Adrenal gland (tissue), 12 donors: ENCODE measurements around the gene DOK7. TPM values are rescaled to one million over a fixed set of nuclear protein-coding genes. Genes with fewer than 3 reads are reported as not detected.

Experiments
- DNase-seq, 7 donors: peaks; one replicate each; pipeline ENCODE4 v3.0.0-alpha.2; 2019 to 2020
- H3K27ac ChIP-seq, 5 donors: fragments of 200-600 bp; sonication (generic) in 4 of 5; 1 replicate in 3 of 5; 2 replicates in 2 of 5; pipeline versions ENCODE4 v1.5.1 to v1.8.0; 2016 to 2020; ENCODE audit warnings: mild to moderate bottlenecking in 1 of 5
- H3K27me3 ChIP-seq: fragments of 200-600 bp; 2 replicates; pipeline ENCODE4 v1.8.0; 2021
- H3K36me3 ChIP-seq, 2 donors: fragments of 200-600 bp; replicated peaks in 1 of 2; 1 replicate in 1 of 2; 2 replicates in 1 of 2; pipeline versions ENCODE4 v1.5.1 to v1.8.0; 2018 to 2022
- H3K4me1 ChIP-seq, 2 donors: fragments of 200-600 bp; replicated peaks in 1 of 2; 1 replicate in 1 of 2; 2 replicates in 1 of 2; pipeline versions ENCODE4 v1.5.1 to v1.8.0; 2018 to 2021
- H3K4me3 ChIP-seq, 4 donors: fragments of 200-600 bp; sonication (generic) in 3 of 4; one replicate each; pipeline ENCODE4 v1.5.1; 2016 to 2018
- H3K9me3 ChIP-seq, 3 donors: fragments of 200-600 bp; sonication (generic) in 1 of 3; replicated peaks in 1 of 3; 1 replicate in 2 of 3; 2 replicates in 1 of 3; pipeline versions ENCODE4 v1.5.1 to v1.8.0; 2016 to 2021
- POLR2A ChIP-seq, 2 donors: fragments of 450-650 bp; IDR thresholded peaks; one replicate each; pipeline ENCODE4 v1.6.1; 2017; ENCODE audit warnings: antibody characterized with exemption in 2 of 2, mild to moderate bottlenecking in 2 of 2, moderate library complexity in 1 of 2
- WGBS, 4 donors: extraction: QIAGEN DNeasy Blood & Tissue Kit in 2 of 4; methylation state at CpG; one replicate each; pipeline versions ENCODE4 v1.1.5 to v1.1.7; 2013 to 2017; 5-methylcytosine and 5-hydroxymethylcytosine counted together
- intact Hi-C, 2 donors: fragments of 100-400 bp; cut with DNase I; formaldehyde crosslinking; loops; one replicate each; pipeline versions ENCODE4 v1.14.1 to v1.15.0; 2022 to 2023
- polyA plus RNA-seq, 3 donors: library from polyadenylated mRNA; stranded (reverse); fragments of 200-250 nt in 2 of 3; fragments of 350-450 nt in 1 of 3; fragmentation: Illumina TruSeq in 1 of 3; extraction: RNeasy Lipid Tissue Mini Kit (QIAGEN cat#74804) in 1 of 3; gene quantifications; one replicate each; pipeline ENCODE4 v1.2.3, GENCODE V29; 2013 to 2014
- total RNA-seq, 9 donors: library from RNA; depleted of rRNA in 4 of 9; stranded (reverse); fragments of >200 nt in 4 of 9; fragments of 120-200 nt in 1 of 9; fragmentation: NEBNext Ultra II Directional in 1 of 9; extraction: Animal tissue kit (Norgen Biotek cat#: 25700) in 1 of 9; gene quantifications; one replicate each; pipeline versions ENCODE4 v1.1.0 to v1.2.4, GENCODE V29; 2013 to 2023
- TF ChIP-seq, protein P1 (sequence below), 6 experiments: fragments of 450-650 bp in 4 of 6; fragments of 200-600 bp in 2 of 6; sonication (generic) in 1 of 6; IDR thresholded peaks; 1 replicate in 5 of 6; 2 replicates in 1 of 6; pipeline versions ENCODE4 v1.5.1 to v1.8.0; 2016 to 2021; ENCODE audit warnings: antibody characterized with exemption in 6 of 6, mild to moderate bottlenecking in 2 of 6, moderate library complexity in 1 of 6
- donor health status: healthy with polysubstance abuse.
- donor health status: Bipolar disorder and iron deficiency.
- donor health status: DM: yes; HTN: yes; CAD: no.
- donor health status: DM: no; HTN: no; CAD: no.
- donor health status: DM: no; HTN: no; CAD: no.
- donor health status: DM: yes; HTN: yes; CAD: no.

The DOK7 gene
- total and polyA plus RNA-seq, 12 donors = 0.18 to 4.2 (median 1.1) TPM; not detected in 1

DNA sequence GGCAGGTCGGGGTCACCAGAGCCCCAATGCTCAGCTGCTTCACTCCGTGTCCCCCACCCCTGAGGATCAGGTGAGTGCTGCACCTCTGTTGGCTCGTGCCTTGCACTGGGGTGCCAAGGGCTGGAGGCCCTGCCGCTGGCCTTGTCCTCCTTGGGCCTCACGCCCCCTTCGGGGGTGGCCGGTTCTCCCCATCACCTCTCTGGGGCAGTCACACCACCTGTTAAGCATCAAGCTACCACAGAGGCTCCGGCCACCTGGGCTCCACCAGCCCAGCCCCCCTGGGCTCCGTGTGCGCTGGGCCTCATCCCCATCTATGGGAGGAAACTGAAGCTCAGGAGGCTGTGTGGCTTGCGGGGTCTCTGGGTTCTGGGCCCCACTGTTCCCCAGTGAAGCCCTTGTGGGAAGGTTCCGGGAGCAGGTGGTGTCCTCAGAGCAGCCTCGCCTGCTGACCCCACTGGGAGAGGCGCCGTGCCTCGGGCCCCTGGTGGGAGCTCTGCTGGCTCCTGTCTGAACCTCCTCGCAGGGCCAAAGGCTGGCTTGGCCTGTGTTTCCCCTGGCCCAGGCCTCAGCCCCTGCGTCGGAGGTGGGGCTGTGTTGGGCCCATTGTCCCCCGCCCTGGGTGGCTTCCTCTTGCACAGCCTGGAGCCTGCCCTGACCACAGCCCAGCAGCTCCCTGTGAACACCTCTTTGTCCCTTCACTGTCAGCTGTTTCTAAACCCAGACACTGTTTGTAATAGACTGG lies 30.8 kb downstream of the DOK7 start:
- no peak for DNase-seq
- 52 to 65% (median 61%) methylated on average over 13 to 20 of the region's 20 CpGs for WGBS, 4 donors
- H3K27me3 ChIP-seq = peaks cover 23% of the 10 kb centered on the region
- H3K4me1 ChIP-seq = no peaks in the 10 kb centered on the region
- H3K9me3 ChIP-seq = no peaks in the 10 kb centered on the region
- no peak overlapping the region for H3K4me3 ChIP-seq
- H3K27ac ChIP-seq = no peak overlapping the region
- intact Hi-C loops = no loop called here
- no peaks in the 10 kb centered on the region for H3K36me3 ChIP-seq
- no peak for TF ChIP-seq POLR2A (IDR thresholded peaks at IDR 0.05)
- TF ChIP-seq, protein P1, sequence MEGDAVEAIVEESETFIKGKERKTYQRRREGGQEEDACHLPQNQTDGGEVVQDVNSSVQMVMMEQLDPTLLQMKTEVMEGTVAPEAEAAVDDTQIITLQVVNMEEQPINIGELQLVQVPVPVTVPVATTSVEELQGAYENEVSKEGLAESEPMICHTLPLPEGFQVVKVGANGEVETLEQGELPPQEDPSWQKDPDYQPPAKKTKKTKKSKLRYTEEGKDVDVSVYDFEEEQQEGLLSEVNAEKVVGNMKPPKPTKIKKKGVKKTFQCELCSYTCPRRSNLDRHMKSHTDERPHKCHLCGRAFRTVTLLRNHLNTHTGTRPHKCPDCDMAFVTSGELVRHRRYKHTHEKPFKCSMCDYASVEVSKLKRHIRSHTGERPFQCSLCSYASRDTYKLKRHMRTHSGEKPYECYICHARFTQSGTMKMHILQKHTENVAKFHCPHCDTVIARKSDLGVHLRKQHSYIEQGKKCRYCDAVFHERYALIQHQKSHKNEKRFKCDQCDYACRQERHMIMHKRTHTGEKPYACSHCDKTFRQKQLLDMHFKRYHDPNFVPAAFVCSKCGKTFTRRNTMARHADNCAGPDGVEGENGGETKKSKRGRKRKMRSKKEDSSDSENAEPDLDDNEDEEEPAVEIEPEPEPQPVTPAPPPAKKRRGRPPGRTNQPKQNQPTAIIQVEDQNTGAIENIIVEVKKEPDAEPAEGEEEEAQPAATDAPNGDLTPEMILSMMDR (IDR thresholded peaks at IDR 0.05) = no peak

DNA sequence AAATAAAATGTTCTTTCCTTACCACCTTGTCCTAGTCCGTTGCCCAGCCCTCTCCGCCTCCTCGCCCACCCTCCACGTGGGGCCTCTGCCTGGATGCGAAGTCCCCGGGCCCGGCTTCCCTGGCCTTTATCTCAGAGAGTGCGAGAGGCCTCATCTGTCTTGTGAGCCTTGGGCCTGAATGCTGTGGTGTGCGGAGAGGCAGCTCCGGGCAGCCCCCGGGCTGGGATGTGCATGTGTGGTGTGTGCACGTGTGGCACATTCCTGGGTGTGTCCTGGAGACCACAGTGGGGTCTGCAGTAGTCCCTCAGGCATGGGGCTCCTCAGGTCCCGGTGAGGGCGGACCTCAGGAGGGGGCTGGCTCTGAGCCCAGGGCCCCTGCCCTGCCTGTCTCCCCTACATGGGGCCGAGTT lies 31.4 kb downstream of the DOK7 start:
- H3K9me3 ChIP-seq = no peaks in the 10 kb centered on the region
- H3K4me3 ChIP-seq = no peak overlapping the region
- no peaks in the 10 kb centered on the region for H3K36me3 ChIP-seq
- no peaks in the 10 kb centered on the region for H3K4me1 ChIP-seq
- DNase-seq = no peak
- peaks cover 23% of the 10 kb centered on the region for H3K27me3 ChIP-seq
- intact Hi-C loops = no loop called here
- TF ChIP-seq, protein P1 (IDR thresholded peaks at IDR 0.05) = no peak
- TF ChIP-seq POLR2A (IDR thresholded peaks at IDR 0.05) = no peak
- no peak overlapping the region for H3K27ac ChIP-seq
- WGBS, 4 donors = 19 to 44% (median 27%) methylated on average over 11 to 15 of the region's 15 CpGs

DNA sequence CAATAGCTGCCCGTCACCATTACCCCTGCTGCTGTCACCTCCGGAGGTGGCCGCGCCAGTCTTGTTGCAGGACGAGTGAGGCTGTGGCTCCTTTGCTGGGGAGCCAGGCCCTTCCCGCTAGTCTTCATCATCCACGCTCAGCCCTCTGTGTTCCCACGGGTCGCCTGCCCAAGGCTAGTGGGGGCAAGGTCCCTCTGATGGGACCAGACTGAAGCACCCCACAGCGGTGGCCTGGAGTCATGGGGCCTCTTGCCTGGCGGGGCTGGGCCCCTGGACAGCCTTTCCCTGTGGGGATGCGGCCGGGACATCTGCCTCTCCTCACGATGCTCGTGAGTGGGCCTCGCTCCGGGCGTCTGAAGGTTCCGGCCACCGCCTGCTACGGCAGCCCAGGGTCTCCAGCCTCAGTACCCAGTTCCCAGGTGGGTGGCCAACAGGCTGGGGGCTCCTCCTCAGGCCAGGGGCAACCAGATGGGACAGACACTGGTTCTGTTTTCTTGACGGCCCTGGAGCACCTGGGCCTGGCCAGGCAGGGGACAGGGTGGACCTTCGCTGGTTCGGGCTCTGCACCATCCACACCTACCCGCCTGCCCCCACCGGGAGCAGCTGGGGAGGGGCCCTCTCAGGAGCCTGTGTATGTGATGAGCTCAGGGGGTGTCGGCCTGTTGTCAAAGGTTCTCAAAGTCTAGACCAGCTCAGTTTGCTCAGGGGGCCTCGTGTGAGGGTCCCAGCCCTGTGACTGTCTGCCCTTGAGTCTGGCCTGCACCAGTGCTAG lies 32.3 kb downstream of the DOK7 start:
- DNase-seq = no peak
- Histone ChIP-seq H3K4me3 (no peak overlapping the region), H3K9me3 (no peaks in the 10 kb centered on the region), H3K36me3 (no peaks in the 10 kb centered on the region), H3K27me3 (peaks cover 23% of the 10 kb centered on the region), H3K4me1 (no peaks in the 10 kb centered on the region), H3K27ac (no peak overlapping the region)
- 64 to 80% (median 68%) methylated on average over 7 to 28 of the region's 28 CpGs for WGBS, 4 donors
- TF ChIP-seq, protein P1 (IDR thresholded peaks at IDR 0.05) = no peak
- no peak for TF ChIP-seq POLR2A (IDR thresholded peaks at IDR 0.05)
- intact Hi-C loops = no loop called here

DNA sequence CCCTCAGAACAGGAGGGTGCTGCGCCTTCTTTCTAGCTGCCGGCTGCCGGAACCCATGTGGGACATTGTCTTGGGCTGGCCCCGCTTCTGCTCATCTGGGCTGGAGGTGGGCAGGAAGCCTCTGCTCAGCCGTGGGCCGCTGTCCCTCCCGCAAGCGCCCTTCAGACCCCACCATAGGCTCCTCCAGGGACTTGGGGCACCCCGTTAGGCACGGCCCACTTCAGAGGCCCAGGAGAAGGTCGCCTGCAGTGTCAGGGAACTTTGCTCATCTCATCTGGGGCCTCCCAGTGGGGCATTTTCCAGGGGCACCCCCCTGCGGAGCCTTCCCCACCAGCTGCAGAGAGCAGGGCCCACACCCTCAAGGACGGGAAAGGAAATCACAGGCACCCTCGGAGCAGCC lies 32.9 kb downstream of the DOK7 start:
- Histone ChIP-seq H3K4me1 (no peaks in the 10 kb centered on the region), H3K27ac (no peak overlapping the region), H3K4me3 (no peak overlapping the region), H3K9me3 (no peaks in the 10 kb centered on the region), H3K36me3 (no peaks in the 10 kb centered on the region), H3K27me3 (peaks cover 23% of the 10 kb centered on the region)
- no peak for DNase-seq
- 48 to 80% (median 68%) methylated on average over 5 to 14 of the region's 14 CpGs for WGBS, 4 donors
- intact Hi-C loops = no loop called here
- TF ChIP-seq POLR2A (IDR thresholded peaks at IDR 0.05) = no peak
- TF ChIP-seq, protein P1 (IDR thresholded peaks at IDR 0.05) = no peak
